GM21529 (cell line): ENCODE results near the gene TCF12.
"Not testable (repeated sequence)": the region's sequence is repeated elsewhere in the genome, so short reads cannot be mapped to it uniquely, and the experiment has no call there.

Source experiments
- ATAC-seq: cut with Tn5 transposase; IDR thresholded peaks from one replicate; pipeline ENCODE4 v1.9.1; 2021; ENCODE audit not compliant: unreplicated experiment

Gene TCF12

DNA sequence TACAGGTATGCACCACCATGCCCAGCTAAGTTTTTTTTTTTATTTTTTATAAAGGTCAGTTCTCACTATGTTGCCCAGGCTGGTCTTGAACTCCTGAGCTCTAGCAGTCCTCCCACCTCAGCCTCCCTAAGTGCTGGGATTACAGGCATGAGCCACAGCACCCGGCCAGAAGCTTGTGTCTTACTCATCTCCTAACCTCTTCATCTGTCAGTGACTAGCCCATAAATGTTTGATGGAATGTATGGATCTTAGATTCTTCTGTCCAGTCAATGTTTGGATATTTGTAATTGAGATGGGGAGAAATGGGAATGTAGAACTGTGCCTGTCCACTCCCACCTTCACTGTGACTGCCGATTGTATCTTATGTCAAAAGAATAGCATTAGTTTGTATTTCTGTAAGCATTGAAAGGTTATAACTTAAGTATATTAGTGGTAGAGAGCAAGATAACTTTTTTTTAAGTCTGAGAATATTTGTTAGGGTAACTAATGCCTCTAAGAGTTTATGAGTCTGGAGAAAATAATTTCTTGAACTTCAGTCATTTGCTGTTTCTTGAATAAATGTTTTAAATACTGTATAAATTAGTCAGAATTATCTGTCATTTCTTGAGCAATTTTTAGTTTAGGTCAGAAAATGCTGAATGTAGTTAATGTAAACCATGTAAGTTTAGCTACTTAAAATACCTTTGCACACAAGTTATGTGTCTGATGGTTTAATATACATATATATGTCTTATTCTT, 242.5 kb downstream of the TCF12 start:
- no peak for ATAC-seq

DNA sequence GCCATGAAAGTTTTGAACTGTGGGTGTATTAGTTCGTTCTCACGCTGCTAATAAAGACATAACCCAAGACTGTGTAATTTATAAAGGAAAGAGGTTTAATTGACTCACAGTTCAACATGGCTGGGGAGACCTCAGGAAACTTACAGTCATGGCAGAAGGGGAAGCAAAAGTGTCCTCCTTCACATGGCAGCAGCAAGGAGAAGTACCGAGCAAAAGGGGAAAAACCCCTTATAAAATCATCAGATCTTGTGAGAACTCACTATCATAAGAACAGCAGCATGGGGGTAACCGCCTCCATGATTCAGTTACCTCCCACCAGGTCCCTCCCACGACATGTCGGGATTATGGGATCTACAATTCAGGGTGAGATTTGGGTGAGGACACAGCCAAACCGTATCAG, 245.8 kb downstream of the TCF12 start:
- ATAC-seq = not testable (repeated sequence)

DNA sequence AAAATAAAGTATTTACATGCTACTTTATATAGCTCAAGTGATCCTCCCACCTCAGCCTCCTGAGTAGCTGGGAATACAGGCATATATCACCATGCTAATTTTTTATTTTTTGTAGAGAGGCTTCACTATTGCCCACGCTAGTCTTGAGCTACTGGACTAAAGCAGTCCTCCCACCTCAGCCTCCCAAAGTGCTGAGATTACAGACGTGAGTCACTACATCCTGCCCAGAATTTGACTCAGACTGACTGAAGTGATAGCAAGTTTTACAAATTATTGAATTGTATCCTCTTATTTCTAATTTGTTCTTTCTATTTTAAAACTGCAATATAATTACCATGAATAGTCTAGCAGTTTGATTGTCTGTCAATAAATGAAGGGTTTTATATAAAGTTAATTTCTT, 247.5 kb downstream of the TCF12 start:
- no peak for ATAC-seq

DNA sequence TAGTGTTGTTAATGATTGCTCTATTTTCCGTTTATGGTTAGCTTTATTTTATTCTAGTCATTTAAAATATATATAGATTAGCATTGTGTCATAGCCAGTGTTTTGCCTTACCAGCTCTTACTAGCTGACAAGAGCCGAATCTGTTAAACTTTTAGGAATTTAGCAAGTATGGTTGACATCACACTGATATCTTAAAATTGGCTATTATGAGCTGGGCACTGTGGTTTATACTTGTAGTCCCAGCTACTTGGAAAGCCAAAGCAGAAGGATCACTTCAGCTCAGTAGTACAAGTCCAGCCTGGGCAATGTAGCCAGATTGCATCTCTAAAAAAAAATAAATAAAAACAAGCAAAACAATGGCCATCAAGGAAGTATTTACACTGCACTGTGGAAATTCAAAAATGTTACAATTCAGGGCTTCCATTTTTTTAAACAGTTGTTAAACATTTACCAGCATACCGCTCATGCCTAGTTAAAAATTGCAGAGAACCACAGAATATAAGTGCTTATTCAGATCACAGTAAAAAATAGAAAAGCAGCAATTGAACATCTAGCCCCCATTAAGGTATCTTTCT, 249.5 kb downstream of the TCF12 start:
- ATAC-seq = no peak

GRCh38 chr15:57169643-57170042, 251.2 kb downstream of the TCF12 start:
- ATAC-seq = no peak

GRCh38 chr15:57171426-57171825, 253.0 kb downstream of the TCF12 start:
- ATAC-seq = no peak

DNA sequence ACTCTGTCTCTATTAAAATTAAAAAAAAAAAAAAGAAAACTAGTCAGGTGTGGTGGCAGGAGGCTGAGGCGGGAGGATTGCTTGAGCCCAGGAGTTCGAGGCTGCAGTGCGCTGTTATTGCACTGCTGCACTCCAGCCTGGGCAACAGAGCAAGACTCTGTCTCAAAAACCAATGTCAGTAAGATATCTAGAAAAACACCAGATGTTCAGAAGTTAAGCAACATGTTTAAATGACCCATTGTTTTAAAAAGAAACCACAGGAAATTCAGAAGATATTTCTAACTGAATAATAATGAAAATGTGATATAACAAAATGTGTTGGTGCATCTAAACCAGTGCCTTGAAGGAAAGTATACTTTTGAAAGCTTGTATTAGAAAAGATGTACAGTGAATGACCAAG, 254.5 kb downstream of the TCF12 start:
- ATAC-seq = no peak

DNA sequence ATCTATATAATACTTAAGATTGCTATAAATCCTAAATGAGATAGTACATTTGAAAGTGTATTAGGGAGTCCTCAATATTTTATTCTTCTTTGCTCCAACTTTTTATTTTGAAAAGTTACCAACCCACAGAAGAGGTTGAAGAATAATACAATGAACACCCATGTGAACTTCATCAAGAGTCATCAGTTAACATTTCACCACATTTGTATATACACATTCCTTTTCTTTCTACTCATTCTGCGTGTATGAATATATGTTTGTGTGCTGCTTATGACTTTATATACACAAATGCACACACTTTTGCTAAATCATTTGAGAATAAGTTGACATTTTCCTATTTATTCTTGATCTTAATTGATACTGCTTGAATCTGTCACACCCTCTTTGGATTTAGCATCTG, 264.6 kb downstream of the TCF12 start:
- ATAC-seq = no peak

- ATAC-seq = no peak
These were observed 265.3 kb downstream of the TCF12 start for GRCh38 chr15:57183614-57184344.

DNA sequence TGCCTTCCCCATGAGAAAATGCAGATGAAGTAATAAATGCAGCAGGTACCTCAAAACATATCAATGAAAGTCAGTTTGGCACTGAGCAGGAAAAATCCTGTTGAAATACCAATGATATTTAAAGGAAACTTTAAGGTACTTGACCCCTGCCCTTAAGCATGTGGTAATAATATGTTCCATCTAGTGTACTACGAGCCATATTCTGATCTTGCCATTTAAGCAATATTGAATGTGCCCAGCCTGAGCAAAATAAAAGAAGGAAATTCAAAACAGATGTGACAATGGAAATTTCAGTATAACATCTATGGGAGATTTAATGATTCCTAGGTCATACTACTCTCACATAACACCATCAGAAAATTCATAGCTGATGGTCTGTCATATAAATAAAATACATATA, 266.1 kb downstream of the TCF12 start:
- ATAC-seq = no peak

DNA sequence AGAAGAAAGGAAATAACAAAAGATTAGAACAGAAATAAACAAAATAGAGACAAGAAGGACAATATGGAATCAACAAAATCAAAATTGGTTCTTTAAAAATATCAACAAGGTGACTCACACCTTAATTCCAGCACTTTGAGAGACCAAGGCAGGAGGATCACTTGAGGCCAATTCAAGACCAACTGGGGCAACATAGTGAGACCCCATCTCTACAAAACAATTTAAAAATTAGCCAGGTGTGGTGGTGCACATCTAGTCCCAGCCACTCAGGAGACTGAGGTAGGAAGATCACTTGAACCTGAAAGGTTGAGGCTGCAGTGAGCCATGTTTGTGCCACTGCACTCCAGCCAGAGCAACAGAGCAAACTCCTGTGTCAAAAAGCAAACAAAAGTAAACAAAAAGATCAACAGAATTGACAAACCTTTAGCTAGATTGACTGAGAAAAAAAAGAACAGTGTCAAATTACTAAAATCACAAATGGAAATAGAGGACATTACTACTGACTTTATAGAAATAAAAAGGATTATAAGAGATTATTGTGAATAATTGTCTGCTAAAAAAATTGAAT, 267.1 kb downstream of the TCF12 start:
- no peak for ATAC-seq

GRCh38 chr15:57189466-57189865, 271.0 kb downstream of the TCF12 start:
- ATAC-seq = no peak

GRCh38 chr15:57190208-57190607, 271.8 kb downstream of the TCF12 start:
- ATAC-seq = no peak

GRCh38 chr15:57193161-57193560, 274.7 kb downstream of the TCF12 start:
- ATAC-seq = no peak

DNA sequence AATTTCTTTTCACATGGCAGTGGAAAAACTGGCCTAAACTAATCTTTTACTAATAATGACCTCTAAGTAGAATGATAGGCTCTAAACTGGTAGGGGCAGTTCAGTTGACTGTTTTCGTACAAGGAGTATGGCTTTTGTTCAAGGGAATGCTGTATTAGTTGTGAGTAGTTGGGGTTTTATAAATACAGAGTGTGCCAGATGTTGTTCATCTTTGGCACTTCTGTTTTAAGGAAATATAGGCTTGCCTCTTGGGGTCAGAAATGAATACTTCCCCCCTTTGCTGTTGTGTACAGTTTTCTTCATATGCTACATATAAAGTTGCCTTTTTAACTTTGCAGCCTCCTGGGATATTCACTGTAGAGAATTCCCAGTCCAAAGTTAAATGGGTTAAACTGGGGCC, 276.9 kb downstream of the TCF12 start:
- ATAC-seq = no peak

DNA sequence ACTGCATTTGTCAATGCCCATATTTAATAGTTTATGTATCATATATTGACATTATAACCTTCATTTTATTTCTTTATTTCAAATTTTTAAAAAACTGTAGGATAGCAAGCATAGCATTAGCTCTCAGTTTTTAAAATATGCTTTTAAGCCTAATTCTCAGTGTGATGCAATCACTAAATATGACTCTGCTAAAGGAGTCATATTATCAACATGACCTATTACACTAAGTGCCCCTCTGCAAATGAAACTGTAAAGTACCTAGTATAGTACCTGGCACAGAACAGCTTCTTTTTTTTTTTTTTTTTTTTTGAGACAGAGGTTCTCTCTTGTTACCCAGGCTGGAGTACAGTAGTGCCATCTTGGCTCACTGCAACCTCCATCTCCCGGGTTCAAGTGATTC, 278.4 kb downstream of the TCF12 start:
- no peak for ATAC-seq

DNA sequence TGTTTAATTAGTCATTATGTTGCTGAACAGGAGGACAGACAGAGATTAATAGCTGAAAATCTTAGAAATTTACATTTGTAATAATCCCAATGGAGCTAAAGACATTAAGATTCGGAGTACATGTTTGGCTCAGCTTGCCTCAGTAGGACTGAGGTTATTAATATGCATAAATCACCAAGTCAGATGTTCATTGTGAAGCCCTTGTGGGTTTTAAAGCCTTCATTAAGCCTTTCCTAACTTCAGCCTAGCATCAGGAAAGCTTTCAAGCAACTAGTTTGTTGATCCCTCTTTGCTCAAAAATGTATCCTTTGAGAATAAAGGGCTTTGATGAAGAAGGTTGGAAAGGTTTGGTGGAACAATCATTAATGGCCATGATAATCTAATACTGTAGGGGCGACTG, 279.7 kb downstream of the TCF12 start:
- ATAC-seq = no peak

DNA sequence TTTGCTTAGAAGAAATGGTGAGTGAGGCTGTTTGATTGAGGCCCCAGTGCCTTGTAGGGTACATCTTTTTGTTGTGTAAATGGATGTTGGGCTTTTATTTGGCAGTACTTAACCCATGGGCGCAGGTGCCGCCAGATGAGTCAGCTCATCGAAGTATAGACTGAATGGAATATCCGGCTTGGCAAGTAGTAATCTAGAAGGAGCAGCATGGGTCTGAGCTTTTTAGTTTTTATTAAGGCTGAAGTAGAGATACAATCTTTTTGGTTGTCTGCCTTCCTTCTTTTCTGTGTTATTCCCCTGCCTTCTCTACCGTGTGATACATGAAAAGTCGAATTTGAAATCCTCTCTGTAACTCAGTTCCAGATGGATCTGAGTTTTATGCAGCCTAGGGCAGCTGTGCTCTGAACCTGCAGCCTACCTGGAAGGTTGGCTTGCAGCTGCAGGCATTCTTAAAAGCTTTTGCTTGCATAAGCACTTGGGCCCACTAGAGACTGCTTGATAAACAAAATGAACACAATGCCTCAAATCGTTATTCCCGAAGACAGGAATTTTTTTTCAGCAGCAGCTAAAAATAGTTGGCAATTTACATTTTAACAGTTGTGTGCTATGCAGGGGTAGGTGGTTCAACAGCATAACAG, 280.3 kb downstream of the TCF12 start:
- ATAC-seq = no peak

DNA sequence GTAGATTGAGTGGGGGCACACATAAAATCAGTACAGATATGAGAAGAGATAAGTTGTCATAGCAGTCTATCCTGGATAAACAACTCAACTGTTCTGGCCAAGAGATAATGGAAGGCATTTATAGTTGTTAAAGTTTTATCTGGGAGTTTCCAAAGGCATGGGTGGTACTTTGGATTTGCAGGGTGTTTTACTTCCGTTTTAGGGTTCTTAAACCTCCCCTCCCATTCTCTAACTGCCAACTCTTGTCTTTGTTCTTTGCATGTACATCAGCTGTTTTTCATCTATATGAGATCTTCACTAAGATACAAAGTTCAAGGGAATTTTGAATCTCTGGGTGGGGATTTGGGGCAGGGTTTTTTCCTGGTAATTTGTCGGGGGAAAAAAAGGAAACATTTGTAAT, 283.1 kb downstream of the TCF12 start:
- ATAC-seq = no peak

DNA sequence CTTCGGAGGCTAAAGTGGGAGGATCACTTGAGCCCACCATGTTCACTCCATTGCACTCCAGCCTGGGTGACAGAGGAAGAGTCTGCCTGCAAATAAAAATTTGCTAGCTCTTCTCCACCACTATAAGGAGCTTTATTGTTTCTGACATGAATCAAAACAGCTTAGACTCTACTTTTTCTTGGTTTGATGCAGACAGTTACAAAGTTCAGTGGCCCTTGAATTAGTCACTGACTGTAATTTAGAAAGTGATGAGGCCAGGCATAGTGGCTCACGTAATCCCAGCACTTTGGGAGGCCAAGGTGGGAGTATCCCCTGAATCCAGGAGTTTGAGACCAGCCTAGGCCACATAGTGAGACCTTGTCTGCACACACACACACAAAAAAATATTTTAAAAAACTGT, 285.5 kb downstream of the TCF12 start:
- ATAC-seq = no peak

DNA sequence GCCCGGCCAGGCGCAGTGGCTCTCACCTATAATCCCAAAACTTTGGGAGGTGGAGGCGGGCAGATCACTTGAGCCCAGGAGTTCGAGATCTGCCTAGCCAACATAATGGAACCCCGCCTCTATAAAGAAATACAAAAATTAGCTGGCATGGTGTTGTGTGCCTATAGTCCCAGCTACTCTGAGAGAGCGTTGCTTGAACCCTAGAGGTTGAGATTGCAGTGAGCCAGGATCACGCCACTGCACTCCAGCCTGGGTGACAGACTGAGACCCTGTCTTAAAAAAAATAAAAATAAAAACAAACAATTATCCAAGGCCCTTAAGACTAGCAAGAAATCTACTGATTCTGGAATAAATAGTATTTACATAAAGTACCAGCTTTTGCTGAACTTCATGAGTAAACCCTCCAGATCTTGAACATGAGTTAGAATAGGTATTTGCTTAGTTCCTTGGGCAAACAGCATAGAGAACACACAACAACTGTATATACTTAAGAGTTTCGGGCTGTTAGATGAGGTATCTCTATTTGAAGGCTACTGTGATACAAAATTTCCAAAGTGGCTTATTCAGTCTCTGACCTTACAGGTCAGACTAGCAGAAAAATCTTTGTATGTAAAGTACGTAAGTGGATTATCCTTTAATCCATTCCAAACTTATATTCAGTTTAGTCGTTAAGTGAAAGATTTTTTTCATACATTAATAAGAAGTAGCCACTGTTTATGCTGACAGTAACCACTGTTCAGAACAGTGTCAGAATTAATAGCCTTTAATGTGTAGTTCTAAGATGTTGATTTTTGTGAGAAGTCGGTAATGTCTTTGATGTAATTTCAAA, 286.8 kb downstream of the TCF12 start:
- ATAC-seq = no peak
